Measurements from ENCODE around the gene RCVRN.

- TF ChIP-seq JUND (IDR thresholded peaks at IDR 0.05) = no peak
- TF ChIP-seq CTCF (IDR thresholded peaks at IDR 0.05) = no peak
- TF ChIP-seq USF2 (IDR thresholded peaks at IDR 0.05; ENCODE audit: borderline replicate concordance, low read depth, low read length) = no peak
These were observed 12.1 kb upstream of the RCVRN start for GRCh38 chr17:9917131-9917530.
